ENCODE data around the gene DYNC1I1.

DNA sequence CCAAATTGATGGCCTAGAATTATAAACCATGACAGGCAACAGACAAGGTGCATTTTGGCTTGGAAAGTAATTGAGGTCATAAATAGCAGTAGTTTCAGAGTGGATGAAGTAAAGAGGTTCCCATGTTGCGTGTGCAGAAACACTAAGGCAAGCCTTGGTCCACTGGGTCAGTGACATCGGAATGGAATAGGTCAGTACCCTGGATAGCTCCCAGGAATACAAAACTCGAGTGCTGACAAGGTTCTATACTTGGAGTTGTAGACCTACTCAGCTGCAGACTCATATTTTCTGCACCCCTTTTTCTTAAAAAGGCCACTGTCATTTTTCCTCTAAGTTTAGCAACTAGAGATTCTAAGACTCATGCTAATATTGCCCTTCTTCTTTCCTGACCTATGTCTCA lies 132.8 kb downstream of the DYNC1I1 start:
- TF ChIP-seq, protein P1, sequence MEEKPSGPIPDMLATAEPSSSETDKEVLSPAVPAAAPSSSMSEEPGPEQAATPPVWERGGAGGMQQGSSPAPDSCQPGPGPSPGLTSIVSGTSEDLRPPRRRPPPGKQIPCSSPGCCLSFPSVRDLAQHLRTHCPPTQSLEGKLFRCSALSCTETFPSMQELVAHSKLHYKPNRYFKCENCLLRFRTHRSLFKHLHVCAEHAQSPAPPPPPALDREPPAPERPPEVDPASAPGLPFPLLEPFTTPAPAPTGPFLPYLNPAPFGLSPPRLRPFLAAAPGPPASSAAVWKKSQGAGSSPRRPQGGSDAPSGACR (CRISPR knock-in tag; IDR thresholded peaks at IDR 0.05) = no peak
- TF ChIP-seq, protein P2, sequence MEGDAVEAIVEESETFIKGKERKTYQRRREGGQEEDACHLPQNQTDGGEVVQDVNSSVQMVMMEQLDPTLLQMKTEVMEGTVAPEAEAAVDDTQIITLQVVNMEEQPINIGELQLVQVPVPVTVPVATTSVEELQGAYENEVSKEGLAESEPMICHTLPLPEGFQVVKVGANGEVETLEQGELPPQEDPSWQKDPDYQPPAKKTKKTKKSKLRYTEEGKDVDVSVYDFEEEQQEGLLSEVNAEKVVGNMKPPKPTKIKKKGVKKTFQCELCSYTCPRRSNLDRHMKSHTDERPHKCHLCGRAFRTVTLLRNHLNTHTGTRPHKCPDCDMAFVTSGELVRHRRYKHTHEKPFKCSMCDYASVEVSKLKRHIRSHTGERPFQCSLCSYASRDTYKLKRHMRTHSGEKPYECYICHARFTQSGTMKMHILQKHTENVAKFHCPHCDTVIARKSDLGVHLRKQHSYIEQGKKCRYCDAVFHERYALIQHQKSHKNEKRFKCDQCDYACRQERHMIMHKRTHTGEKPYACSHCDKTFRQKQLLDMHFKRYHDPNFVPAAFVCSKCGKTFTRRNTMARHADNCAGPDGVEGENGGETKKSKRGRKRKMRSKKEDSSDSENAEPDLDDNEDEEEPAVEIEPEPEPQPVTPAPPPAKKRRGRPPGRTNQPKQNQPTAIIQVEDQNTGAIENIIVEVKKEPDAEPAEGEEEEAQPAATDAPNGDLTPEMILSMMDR (CRISPR knock-in tag; IDR thresholded peaks at IDR 0.05) = no peak
- TF ChIP-seq ARNT2 (CRISPR knock-in tag; IDR thresholded peaks at IDR 0.05; ENCODE audit: low read depth) (no peak), NFE2L1 (CRISPR knock-in tag; IDR thresholded peaks at IDR 0.05; ENCODE audit: borderline replicate concordance) (no peak), ZNF674 (CRISPR knock-in tag; IDR thresholded peaks at IDR 0.05; ENCODE audit: low read depth) (no peak), CBFB (CRISPR knock-in tag; IDR thresholded peaks at IDR 0.05) (no peak), ATAD3A (CRISPR knock-in tag; IDR thresholded peaks at IDR 0.05) (no peak), RAD21 (CRISPR knock-in tag; IDR thresholded peaks at IDR 0.05) (no peak), JUNB (CRISPR knock-in tag; IDR thresholded peaks at IDR 0.05; ENCODE audit: borderline replicate concordance) (no peak), MYC (CRISPR knock-in tag; IDR thresholded peaks at IDR 0.05; ENCODE audit: borderline replicate concordance) (no peak), ZNF75D (CRISPR knock-in tag; IDR thresholded peaks at IDR 0.05; ENCODE audit: borderline replicate concordance) (no peak)
- TF ChIP-seq, protein P3, sequence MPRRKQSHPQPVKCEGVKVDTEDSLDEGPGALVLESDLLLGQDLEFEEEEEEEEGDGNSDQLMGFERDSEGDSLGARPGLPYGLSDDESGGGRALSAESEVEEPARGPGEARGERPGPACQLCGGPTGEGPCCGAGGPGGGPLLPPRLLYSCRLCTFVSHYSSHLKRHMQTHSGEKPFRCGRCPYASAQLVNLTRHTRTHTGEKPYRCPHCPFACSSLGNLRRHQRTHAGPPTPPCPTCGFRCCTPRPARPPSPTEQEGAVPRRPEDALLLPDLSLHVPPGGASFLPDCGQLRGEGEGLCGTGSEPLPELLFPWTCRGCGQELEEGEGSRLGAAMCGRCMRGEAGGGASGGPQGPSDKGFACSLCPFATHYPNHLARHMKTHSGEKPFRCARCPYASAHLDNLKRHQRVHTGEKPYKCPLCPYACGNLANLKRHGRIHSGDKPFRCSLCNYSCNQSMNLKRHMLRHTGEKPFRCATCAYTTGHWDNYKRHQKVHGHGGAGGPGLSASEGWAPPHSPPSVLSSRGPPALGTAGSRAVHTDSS (CRISPR knock-in tag; conservative IDR thresholded peaks at IDR 0.05) = no peak
- TF ChIP-seq, protein P4, sequence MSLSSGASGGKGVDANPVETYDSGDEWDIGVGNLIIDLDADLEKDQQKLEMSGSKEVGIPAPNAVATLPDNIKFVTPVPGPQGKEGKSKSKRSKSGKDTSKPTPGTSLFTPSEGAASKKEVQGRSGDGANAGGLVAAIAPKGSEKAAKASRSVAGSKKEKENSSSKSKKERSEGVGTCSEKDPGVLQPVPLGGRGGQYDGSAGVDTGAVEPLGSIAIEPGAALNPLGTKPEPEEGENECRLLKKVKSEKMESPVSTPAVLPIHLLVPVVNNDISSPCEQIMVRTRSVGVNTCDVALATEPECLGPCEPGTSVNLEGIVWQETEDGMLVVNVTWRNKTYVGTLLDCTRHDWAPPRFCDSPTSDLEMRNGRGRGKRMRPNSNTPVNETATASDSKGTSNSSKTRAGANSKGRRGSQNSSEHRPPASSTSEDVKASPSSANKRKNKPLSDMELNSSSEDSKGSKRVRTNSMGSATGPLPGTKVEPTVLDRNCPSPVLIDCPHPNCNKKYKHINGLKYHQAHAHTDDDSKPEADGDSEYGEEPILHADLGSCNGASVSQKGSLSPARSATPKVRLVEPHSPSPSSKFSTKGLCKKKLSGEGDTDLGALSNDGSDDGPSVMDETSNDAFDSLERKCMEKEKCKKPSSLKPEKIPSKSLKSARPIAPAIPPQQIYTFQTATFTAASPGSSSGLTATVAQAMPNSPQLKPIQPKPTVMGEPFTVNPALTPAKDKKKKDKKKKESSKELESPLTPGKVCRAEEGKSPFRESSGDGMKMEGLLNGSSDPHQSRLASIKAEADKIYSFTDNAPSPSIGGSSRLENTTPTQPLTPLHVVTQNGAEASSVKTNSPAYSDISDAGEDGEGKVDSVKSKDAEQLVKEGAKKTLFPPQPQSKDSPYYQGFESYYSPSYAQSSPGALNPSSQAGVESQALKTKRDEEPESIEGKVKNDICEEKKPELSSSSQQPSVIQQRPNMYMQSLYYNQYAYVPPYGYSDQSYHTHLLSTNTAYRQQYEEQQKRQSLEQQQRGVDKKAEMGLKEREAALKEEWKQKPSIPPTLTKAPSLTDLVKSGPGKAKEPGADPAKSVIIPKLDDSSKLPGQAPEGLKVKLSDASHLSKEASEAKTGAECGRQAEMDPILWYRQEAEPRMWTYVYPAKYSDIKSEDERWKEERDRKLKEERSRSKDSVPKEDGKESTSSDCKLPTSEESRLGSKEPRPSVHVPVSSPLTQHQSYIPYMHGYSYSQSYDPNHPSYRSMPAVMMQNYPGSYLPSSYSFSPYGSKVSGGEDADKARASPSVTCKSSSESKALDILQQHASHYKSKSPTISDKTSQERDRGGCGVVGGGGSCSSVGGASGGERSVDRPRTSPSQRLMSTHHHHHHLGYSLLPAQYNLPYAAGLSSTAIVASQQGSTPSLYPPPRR (CRISPR knock-in tag; IDR thresholded peaks at IDR 0.05; ENCODE audit: borderline replicate concordance) = no peak
- TF ChIP-seq, protein P5, sequence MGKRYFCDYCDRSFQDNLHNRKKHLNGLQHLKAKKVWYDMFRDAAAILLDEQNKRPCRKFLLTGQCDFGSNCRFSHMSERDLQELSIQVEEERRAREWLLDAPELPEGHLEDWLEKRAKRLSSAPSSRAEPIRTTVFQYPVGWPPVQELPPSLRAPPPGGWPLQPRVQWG (CRISPR knock-in tag; IDR thresholded peaks at IDR 0.05; ENCODE audit: borderline replicate concordance, low read depth) = no peak

Measured in HepG2 (cell line).